Esophagus mucosa (tissue), 1 donor: ENCODE measurements around the gene AMBP. TPM values are rescaled to one million over a fixed set of nuclear protein-coding genes. Genes with fewer than 3 reads are reported as not detected.

Source experiments
- total RNA-seq: library from RNA; stranded (reverse); gene quantifications from one replicate; pipeline ENCODE4 v1.2.4, GENCODE V29; 2023
- donor health status: DM: yes; HTN: yes; CAD: no.

The AMBP gene
- total RNA-seq, 1 donor from 2014 or later: 0.44 TPM

Other genes starting within 250 kb of the AMBP start
- gene ZNF618, start 202.0 kb downstream of the AMBP start, total RNA-seq: 2.0 TPM
- 0.56 TPM for gene KIF12, start 21.0 kb upstream of the AMBP start, total RNA-seq
- gene COL27A1, start 77.2 kb upstream of the AMBP start, total RNA-seq: 13.6 TPM
- 1.6 TPM for gene ORM1, start 244.8 kb upstream of the AMBP start, total RNA-seq